Head of caudate nucleus (tissue), 42 donors: Measurements from ENCODE around the gene RASAL2.
A peak's percentile ranks its signal among the peaks of the same experiment; 100 is the strongest.
"Not testable (repeated sequence)": the region's sequence is repeated elsewhere in the genome, so short reads cannot be mapped to it uniquely, and the experiment has no call there.

Experiments
- DNase-seq, 42 donors: peaks; one replicate each; pipeline versions ENCODE4 v3.0.0 to v3.0.0-alpha.2; 2020 to 2021; ENCODE audit warnings: mixed read lengths in 7 of 42
- intact Hi-C: fragments of 100-400 bp; cut with DNase I; formaldehyde crosslinking; loops from one replicate; pipeline ENCODE4 v1.15.0; 2022

Gene RASAL2

GRCh38 chr1:178066296-178066907 is 27.5 kb upstream of the RASAL2 start:
- intact Hi-C loops: no loop called here
- DNase-seq: no peak

- peak in 3 of 42 donors; percentile 11 to 39 (median 16) for DNase-seq
These were observed 26.8 kb upstream of the RASAL2 start for GRCh38 chr1:178066908-178067614.

GRCh38 chr1:178071811-178072210 is 22.1 kb upstream of the RASAL2 start:
- intact Hi-C loops: no loop called here
- DNase-seq: no peak

More at GRCh38 chr1:178066908-178067614, 26.8 kb upstream of the RASAL2 start:
- intact Hi-C loops: no loop called here

- intact Hi-C loops: no loop called here
- DNase-seq: no peak
These were observed 21.6 kb upstream of the RASAL2 start for GRCh38 chr1:178072326-178072725.

GRCh38 chr1:178075333-178075732 is 18.6 kb upstream of the RASAL2 start:
- no peak for DNase-seq
- intact Hi-C loops: no loop called here

GRCh38 chr1:178076607-178077006 is 17.3 kb upstream of the RASAL2 start:
- no peak for DNase-seq
- intact Hi-C loops: no loop called here

- intact Hi-C loops: no loop called here
- DNase-seq: no peak
These were observed 16.0 kb upstream of the RASAL2 start for GRCh38 chr1:178077917-178078316.

GRCh38 chr1:178086294-178086693 is 7.6 kb upstream of the RASAL2 start:
- no peak for DNase-seq
- intact Hi-C loops: no loop called here

- DNase-seq: no peak
- intact Hi-C loops: no loop called here
These were observed 7.1 kb upstream of the RASAL2 start for GRCh38 chr1:178086766-178087165.

- intact Hi-C loops: no loop called here
- DNase-seq: no peak
These were observed 5.3 kb upstream of the RASAL2 start for GRCh38 chr1:178088651-178089050.

GRCh38 chr1:178091454-178091853 is 2.5 kb upstream of the RASAL2 start:
- intact Hi-C loops, DNase-seq: not testable (repeated sequence)

- no peak for DNase-seq
- intact Hi-C loops: no loop called here
These were observed 1.7 kb upstream of the RASAL2 start for GRCh38 chr1:178091986-178092745.

GRCh38 chr1:178092878-178093493 is 918 bp upstream of the RASAL2 start:
- peak in 40 of 42 donors; percentile 14 to 71 (median 40) for DNase-seq
- intact Hi-C loops: no loop called here

GRCh38 chr1:178093494-178093950 is 382 bp upstream of the RASAL2 start:
- peak; percentile 83 to 97 (median 94) for DNase-seq
- intact Hi-C loops: no loop called here

GRCh38 chr1:178094739-178095645 is 1.1 kb downstream of the RASAL2 start:
- DNase-seq: peak in 2 of 42 donors; percentile 12 to 13
- intact Hi-C loops: no loop called here

GRCh38 chr1:178096421-178096820 is 2.5 kb downstream of the RASAL2 start:
- intact Hi-C loops: no loop called here
- DNase-seq: no peak

- intact Hi-C loops: no loop called here
These were observed 4.4 kb downstream of the RASAL2 start for GRCh38 chr1:178098262-178098661.

GRCh38 chr1:178101266-178101630 is 7.3 kb downstream of the RASAL2 start:
- no peak for DNase-seq
- intact Hi-C loops: no loop called here

More at GRCh38 chr1:178098262-178098661, 4.4 kb downstream of the RASAL2 start:
- peak in 8 of 42 donors; percentile 3 to 47 (median 22) for DNase-seq

GRCh38 chr1:178101654-178102053 is 7.8 kb downstream of the RASAL2 start:
- no peak for DNase-seq
- intact Hi-C loops: no loop called here
